HG03575 (cell line): ENCODE data around the gene DBH.

Experiments used
- ATAC-seq: cut with Tn5 transposase; IDR thresholded peaks from one replicate; pipeline ENCODE4 v1.9.1; 2021; ENCODE audit not compliant: unreplicated experiment, insufficient number of reproducible peaks, low FRiP score; ENCODE audit errors: extremely low read depth

Gene DBH

DNA sequence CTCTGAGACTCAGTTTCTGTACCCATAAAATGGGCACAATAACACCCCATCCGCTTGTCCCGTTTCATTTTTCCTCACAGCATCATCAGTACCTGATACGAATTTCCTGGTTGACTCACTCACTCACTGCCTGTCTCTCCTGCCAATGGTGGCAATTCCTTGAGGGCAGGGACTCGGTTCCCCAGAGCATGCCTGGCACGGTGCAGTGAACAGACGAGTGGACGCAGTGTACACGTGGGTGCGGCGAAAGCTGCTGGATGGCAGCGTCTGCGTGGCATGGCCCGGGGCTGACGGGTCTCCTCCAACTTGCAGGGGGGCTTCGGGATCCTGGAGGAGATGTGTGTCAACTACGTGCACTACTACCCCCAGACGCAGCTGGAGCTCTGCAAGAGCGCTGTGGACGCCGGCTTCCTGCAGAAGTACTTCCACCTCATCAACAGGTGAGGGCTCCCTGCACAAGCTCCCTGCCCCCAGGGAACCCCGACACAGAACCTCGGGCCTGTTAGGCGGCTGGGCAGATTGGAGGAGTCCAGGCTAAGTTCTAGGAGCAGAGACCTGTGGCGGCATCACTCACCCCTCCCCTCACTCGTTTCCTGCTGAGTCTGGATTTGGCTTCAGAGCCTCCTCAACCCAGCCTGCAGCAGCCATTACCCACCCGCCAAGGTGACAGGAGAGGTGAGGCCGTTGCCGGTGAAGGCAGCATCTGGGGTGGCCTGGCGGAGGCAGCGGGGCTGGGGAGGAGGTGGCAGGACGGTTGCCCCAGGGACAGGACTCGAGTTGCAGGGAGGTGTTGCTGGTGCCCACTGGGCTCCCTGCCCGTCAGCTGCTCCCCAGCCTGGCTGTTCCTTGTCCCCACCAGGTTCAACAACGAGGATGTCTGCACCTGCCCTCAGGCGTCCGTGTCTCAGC is 20.3 kb downstream of the DBH start:
- ATAC-seq: no peak

DNA sequence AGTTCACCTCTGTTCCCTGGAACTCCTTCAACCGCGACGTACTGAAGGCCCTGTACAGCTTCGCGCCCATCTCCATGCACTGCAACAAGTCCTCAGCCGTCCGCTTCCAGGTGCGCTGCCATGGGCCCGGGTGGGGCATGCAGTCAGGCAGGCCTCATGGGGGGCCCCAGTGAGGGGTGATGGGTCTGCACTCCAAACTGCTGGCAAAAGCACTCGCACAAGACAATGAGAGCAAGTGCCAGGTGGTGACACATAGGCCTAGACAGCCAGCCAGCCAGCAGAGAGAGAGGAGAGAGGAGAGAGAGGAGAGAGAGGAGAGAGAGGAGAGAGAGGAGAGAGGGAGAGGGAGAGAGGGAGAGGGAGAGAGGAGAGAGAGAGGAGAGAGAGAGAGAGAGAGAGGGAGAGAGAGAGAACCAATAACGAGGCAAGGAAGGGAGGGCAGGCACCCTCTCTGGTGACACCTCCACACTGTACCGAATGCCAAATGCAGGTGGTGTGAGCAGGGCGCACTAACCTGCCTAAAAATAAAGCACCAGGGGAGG is 21.0 kb downstream of the DBH start:
- ATAC-seq: no peak

DNA sequence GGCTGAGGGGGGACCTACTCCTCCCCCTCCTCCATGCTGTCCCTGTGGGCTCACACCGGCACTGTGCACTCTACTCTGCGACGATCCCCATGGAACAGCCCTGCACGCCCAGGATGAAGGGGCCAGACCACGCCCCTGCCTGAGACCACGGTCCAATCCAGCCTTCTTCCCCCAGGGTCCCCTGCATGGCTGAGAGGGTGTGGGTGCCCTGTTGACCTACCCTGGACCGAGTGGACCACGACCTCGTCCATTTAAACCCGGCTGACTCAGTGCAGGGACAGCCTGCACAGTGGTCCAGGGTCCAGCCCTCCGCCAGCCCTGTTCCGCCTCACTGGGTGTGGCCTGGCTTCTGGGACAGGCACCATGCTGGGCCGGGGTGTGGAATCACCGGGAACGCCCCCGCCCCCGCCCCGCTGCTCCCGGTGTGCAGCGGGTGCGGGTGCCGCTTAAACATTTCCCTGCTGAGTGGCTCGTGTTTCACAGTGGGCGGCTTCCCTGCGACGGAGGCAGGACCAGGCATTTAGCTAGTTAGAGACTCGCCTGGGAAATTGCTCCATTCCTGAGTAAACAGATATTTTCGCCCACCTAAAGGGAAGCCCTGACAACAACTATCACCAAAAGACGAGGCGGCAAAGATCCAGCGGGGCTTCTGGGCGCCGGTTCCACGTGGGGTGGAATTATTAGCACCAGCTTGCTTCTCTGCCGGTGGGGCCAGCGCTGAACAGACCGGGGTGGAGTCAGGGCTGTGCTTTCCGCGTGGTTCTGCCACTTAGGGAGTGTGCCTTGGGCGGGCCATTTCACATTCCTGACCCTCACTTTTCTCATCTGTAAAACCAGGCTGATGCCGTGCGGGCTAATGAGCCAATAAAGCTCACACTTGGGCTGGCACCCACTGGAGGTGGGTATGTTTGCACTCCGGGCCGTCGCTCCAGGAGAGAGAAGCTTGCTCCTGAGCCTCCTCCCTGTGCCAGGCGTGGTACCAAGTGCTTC is 22.6 kb downstream of the DBH start:
- no peak for ATAC-seq

DNA sequence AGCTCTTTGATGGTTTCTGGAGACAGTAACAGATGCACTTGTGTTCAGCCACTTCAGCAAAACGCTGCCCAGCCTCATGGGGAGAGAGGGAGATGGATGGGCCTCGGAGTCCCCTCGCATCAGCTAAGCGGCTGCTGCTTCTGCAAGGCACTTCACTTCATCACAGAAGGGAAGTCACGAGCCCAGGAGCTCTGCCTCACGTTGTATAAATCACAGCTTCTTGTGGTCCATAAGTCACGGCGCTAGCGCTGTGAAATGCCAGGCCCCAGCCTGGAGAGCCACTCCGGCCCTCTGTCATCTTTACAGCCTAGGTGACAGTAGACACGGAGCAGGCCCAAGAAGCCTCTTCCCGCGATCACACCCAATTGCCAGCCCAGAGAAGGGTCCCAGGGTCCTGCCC is 23.4 kb downstream of the DBH start:
- no peak for ATAC-seq

DNA sequence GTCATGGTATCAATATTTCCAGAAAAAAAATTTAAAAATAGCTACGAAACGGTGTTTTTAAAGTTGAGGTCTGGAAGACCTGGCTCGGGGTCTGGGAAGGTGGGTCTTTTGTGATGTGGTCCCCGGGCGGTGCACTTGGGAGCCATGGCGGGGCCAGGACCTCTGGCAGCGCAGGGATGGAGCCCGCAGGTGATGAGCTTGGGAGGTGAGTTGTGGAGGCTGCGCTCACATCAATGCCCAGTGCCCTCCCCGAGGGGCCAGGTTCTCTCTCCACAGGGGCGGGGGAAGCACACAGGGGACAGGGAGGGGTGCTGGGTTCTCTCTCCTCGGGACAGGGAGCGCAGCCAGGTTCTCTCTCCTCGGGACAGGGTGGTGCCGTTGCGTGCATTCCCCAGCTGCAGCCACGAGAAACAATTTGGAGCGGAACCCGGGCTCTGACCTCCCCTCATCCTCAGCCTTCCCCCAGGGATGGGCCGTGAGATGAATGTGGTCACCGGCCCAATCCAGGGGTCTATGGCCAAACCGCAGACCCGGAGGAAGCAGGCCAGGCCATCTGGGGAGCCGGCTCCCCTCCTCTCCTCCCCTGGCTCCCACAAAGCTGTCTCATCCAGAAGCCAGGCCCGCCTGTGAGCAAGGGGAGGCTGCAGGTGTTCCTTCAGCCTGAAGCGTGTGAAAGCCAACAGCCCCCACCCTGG is 25.8 kb downstream of the DBH start:
- no peak for ATAC-seq

DNA sequence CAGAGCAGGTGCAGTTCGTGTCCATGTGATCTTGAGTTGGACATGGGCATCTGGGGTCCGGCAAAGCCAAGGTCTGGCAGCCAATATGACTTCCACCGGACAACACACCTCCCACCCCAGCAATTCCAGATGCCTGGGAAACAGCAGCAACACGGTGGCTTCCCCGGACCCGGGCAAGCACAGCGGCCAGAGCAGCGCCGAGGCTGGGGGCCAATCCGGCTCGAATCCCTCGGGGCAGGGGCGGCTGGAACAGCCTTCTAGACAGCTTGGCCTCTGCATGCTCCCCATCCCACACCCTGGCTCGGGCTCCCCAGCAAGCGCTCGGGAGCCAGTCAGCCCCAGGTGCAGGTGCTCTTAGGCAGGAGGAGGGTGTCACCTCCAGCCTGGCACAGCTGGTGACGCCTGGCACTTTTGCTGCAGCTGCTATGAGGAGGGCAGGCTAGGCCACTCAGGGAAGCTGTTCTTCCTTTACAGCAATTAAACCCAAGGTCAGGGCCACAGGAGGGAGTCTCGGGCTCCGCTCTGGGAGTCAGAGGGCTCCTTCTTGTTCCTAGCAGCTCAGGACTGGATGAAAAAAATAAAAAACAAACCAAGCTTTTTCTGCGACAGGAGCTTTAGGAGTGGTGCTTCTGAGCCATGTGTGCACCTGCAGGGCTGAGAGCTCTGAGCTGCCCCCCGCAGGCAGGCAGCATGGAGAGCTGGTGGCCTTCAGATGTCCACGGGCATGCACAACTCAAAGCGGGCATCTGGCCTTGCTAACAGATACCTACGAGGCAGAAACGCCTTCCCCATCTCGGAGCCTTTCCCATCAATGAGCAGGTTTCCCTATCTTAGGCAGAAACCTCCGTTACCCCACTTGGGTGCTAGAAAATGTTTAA is 28.2 kb downstream of the DBH start:
- no peak for ATAC-seq

DNA sequence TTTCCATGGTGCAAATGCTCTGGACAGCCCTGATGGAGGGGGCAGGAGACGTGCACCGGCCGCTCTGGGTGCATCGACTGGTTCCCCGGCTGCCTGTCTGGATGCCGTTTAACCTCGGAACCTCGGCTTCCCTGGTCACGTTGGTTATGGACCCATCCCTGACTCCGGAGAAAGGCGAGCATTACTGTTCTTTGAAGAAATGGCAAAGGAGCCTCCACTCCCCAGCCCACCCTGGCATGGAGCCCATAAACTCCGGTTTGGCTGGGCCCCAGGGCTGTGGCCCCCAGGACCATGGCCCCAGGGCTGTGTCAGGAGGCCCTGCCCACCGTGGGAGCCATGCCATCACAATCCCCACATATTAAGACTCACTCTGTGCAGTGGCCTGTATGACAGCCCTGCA is 28.9 kb downstream of the DBH start:
- ATAC-seq: no peak

DNA sequence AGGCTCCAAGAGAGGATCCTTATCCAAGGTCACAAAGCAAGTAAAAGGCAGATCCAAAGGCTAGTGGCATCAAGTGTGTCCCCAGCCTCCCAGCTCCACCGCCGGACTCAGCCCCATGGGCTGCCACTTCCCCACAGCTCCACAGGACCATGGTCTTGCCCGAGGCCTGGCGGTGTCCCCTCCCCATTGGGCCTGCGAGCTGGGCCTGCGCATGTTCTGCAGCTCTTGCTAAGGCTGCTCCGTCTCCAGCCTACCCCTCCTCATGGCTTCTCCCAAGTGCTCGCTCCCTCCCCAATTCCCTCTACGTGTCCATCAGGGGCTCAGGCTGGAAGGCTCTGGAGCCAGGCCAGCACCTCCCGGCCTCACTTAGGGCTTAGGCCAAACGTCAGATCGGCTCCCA is 29.4 kb downstream of the DBH start:
- no peak for ATAC-seq

DNA sequence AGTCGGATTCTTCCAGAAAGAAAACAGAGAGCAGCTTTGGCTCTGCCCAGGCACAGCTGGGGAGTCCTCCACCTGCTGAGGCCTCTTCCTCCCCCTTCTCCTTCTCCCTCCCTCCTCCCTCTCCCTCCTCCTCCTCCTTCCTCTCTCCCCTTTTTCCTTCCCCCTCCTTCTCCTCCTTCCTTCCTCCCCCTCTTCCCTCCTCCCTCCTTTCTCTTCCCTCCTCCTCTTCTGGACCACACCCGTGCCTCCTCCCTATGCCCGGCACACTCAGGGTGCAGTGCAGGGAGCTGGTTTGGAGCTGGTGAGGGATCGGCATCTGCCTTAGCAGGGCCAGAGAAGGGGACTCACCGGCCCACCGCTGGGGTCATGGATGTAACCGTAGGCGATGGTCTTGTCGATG is 30.2 kb downstream of the DBH start:
- ATAC-seq: no peak

DNA sequence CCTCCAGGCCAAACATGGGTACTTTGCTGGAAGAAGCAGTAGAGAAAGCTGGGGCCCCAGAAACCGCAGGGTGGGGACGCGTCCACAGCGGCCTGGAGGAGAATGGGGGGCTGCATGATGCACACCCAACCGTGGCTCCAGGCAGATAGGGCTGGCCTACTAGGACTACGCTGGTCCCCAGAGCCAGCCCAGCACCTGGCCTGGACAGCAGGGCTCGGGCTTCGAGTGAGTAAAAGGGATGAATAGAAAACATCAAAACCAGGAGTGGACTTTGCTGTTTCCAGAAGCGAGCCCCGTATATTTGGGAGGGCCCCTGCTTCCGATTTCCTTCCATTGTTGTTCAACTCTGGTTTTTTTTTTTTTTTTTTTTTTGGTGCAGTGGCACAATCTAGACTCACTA is 30.7 kb downstream of the DBH start:
- ATAC-seq: no peak

DNA sequence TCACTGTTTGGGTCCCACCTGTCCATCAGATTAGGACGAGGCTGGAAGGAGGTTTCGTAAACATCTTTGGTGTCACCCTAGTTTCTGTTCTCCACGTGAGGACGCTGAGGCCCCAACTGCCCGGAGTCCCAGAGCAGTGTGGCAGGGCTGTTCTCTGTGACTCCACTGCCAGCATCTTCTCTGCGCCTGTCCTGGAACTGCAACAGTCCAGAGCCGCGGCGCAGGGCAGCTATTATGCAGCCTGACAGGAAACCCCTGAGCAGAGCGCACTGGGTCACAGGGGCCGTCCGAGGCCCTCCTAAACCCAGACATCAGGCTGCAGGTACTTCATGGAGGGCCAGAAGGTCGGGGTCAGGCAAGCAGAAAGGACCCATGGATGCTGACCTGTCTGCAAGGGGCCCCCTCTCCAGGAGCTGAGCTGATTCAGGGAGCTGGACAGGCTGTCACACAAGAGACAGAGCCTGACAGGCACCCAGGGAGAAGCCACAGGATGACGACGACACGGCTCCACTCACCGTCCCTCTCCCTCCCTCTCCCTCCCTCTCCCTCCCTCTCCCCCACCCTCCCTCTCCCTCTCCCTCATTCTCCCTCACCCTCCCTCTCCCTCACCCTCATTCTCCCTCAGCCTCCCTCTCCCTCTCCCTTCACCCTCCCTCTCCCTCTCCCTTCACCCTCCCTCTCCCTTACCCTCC is 31.7 kb downstream of the DBH start:
- ATAC-seq: no peak

DNA sequence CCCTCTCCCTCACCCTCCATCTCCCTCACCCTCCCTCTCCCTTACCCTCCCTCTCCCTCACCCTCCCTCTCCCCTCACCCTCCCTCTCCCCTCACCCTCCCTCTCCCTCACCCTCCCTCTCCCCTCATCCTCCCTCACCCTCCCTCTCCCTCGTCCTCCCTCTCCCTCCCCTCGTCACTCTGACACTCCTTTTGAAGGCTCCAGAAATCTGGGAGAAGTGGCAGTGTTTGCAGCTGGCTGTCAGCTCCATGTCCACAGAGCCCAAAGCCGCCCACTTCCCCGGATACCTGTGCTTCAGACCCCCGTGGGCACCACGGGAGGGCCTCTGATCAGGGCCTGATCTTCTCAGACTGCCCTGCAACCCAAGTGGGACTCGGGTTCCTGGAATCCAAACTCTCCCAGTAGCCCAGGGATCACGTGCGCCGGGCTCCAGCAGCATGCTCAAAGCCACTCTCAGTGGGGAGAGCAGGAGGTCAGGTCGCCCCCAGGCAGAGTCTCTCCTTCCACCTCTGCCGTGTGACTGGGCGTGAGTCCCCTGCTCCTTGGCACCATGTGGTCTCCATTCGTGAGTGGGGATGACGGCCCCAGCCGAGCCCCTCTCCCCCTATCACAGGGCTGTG is 33.1 kb downstream of the DBH start:
- ATAC-seq: no peak

DNA sequence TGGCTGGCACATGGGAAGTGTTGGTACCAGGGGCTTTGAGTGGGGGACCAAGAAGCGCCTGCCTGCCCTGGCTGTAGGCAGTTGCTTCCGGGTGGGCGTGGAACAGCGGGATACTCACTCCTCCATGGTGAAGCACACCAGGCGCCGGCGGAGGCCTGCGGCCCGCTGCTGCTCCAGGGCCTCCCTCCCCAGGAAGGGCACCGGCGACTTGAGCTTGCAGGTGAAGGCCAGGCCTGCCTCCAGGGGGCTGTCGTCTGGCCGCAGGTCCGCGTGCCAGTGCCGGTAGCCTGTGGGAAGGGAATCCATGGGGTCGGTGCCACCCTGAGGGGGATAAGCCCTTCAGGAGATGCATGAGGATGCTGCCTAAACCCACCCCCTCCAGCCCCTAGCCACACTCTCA is 34.3 kb downstream of the DBH start:
- ATAC-seq: no peak

DNA sequence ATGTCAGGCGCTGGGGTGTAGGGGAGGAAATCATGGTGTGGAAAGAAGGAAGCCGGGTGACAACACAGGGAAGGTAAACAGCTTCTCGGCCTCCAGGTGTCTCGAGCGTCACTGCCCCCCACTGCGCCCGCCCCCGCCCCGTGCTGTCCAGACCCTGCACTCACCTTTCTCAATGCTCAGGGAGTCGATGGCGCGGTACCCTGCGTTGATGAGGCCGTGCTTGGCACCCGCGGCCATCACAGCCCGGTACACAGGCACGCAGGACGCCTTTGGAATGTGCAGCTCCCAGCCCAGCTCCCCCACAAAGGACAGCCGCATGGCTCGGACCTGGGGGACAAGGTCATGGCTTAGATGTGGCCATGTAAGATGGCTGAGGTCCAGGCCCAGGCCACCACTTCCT is 35.2 kb downstream of the DBH start:
- no peak for ATAC-seq

DNA sequence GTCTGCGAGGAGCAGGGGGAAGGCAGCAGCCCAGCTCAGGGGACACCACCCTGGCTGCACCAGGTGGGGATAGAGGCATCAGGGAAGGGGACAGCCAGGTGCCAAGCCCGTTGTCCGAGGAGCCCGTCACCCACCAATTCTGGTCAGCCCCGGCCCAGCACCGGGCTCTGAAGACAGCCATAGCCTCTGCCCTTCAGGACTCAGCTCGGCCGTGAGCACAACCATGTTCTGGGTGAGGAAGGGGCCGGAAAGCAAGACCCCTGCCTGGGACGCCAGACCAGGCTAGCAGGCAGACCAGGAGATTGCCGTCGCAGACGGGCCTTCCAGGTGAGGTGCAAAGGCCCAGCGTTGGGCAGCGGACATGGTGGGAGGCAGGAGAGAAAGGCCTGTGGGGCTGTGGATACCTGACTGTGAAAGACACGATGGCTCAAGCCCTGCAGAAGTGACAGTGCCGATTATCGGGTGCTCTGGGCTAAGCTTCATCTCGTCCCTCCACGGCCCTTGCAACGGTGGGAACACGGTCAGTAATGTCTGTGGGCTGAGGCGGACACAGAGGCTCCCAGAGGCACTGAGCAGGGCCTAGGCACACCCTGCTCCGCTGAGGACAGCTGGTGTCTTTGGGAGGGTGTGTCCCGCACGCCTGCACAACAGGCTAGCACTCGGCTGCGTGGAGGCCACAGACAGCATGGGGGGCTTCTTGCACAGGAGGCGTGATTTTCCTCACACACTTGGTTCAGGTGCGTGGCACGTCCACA is 36.5 kb downstream of the DBH start:
- no peak for ATAC-seq

DNA sequence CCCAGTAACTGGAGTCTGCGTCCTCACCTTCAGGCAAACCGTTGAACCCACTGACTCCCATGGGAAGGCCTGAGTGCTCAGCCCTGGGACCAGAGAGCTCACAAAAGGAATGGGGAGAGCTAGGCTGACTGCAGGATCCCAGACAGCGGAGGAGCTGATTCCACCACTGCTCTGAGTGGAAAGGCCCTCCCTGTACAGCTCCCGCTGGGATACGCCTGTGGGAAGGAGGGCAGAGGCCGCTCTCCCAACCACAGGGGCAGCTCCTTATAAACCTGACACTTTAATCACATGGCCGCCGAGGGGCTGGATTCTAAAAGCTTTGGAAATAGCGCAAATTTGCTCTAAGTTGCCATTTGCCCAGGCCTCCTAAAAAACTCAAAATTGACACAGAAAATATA is 37.1 kb downstream of the DBH start:
- ATAC-seq: no peak

DNA sequence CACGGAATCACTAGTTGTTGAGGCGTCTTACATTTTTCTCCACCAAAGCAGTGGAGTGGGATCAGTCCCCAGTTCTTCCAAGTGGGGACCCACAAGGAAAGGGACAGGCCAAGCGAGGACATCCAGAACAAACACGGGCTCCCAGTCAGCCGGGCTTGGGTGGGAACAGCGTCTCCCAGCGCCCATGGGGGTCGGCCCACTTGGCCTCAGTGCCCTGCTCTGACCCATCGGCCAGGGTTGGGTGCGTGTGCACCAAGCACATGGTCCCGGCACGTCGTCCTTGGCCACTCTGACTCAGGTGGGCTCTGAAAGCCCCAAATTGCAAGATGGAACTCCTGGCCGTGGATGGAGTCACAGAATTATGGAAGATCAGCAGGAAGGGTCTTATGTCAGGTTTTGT is 37.9 kb downstream of the DBH start:
- ATAC-seq: no peak
